HEK293T (cell line): Measurements from ENCODE around the gene SCNN1A.

Experiments
- CTCF ChIA-PET: fragments of 350-600 bp; formaldehyde crosslinking; extraction: SDS; loops from one replicate; lab custom pipeline; 2021; ENCODE audit warnings: antibody characterized with exemption, inconsistent platforms; lab: Yijun Ruan, JAX
- POLR2A ChIA-PET: fragments of 350-600 bp; formaldehyde crosslinking; extraction: SDS; loops from one replicate; lab custom pipeline; 2020; ENCODE audit warnings: antibody characterized with exemption, inconsistent platforms; lab: Yijun Ruan, JAX
- DNase-seq: peaks from one replicate; pipeline ENCODE4 v3.0.0; 2012; ENCODE audit warnings: mixed read lengths; ENCODE audit errors: extremely low spot score
- ARNT ChIP-seq: fragments of 450-650 bp; IDR thresholded peaks from 2 replicates; pipeline ENCODE4 v1.6.1; 2017; ENCODE audit warnings: mild to moderate bottlenecking
- BHLHE40 ChIP-seq: fragments of 450-650 bp; IDR thresholded peaks from 2 replicates; pipeline ENCODE4 v1.6.1; 2016; ENCODE audit warnings: mild to moderate bottlenecking, moderate library complexity, borderline replicate concordance
- CTBP1 ChIP-seq: fragments of 450-650 bp; IDR thresholded peaks from 2 replicates; pipeline ENCODE4 v1.6.1; 2016; ENCODE audit warnings: borderline replicate concordance
- ELF4 ChIP-seq: fragments of 450-650 bp; IDR thresholded peaks from 2 replicates; pipeline ENCODE4 v1.6.1; 2017; ENCODE audit warnings: antibody characterized with exemption
- FOXA1 ChIP-seq: fragments of 450-650 bp; IDR thresholded peaks from 2 replicates; pipeline ENCODE4 v1.6.1; 2016; ENCODE audit warnings: mild to moderate bottlenecking
- FOXK2 ChIP-seq: fragments of 450-650 bp; IDR thresholded peaks from 2 replicates; pipeline ENCODE4 v1.6.1; 2016; ENCODE audit warnings: mild to moderate bottlenecking
- FOXM1 ChIP-seq: fragments of 450-650 bp; IDR thresholded peaks from 2 replicates; pipeline ENCODE4 v1.6.1; 2017; ENCODE audit warnings: mild to moderate bottlenecking, borderline replicate concordance
- HDGF ChIP-seq: fragments of 450-650 bp; IDR thresholded peaks from 2 replicates; pipeline ENCODE4 v1.6.1; 2017; ENCODE audit warnings: antibody characterized with exemption, borderline replicate concordance
- L3MBTL2 ChIP-seq: fragments of 450-650 bp; conservative IDR thresholded peaks from 2 replicates; pipeline ENCODE4 v1.6.1; 2016; ENCODE audit warnings: mild to moderate bottlenecking
- LEF1 ChIP-seq: fragments of 450-650 bp; IDR thresholded peaks from 2 replicates; pipeline ENCODE4 v1.6.1; 2017; ENCODE audit warnings: mild to moderate bottlenecking, borderline replicate concordance
- NFRKB ChIP-seq: fragments of 450-650 bp; IDR thresholded peaks from 2 replicates; pipeline ENCODE4 v1.6.1; 2016; ENCODE audit warnings: mild to moderate bottlenecking, moderate library complexity
- PKNOX1 ChIP-seq: fragments of 450-650 bp; IDR thresholded peaks from 2 replicates; pipeline ENCODE4 v1.6.1; 2016
- SP1 ChIP-seq: fragments of 450-650 bp; IDR thresholded peaks from 2 replicates; pipeline ENCODE4 v1.6.1; 2017
- SUZ12 ChIP-seq: fragments of 450-650 bp; IDR thresholded peaks from 2 replicates; pipeline ENCODE4 v1.6.1; 2016; ENCODE audit warnings: mild to moderate bottlenecking
- TARDBP ChIP-seq: fragments of 450-650 bp; IDR thresholded peaks from 2 replicates; pipeline ENCODE4 v1.6.1; 2016
- ZNF384 ChIP-seq: fragments of 450-650 bp; IDR thresholded peaks from 2 replicates; pipeline ENCODE4 v1.6.1; 2016

The SCNN1A gene

DNA sequence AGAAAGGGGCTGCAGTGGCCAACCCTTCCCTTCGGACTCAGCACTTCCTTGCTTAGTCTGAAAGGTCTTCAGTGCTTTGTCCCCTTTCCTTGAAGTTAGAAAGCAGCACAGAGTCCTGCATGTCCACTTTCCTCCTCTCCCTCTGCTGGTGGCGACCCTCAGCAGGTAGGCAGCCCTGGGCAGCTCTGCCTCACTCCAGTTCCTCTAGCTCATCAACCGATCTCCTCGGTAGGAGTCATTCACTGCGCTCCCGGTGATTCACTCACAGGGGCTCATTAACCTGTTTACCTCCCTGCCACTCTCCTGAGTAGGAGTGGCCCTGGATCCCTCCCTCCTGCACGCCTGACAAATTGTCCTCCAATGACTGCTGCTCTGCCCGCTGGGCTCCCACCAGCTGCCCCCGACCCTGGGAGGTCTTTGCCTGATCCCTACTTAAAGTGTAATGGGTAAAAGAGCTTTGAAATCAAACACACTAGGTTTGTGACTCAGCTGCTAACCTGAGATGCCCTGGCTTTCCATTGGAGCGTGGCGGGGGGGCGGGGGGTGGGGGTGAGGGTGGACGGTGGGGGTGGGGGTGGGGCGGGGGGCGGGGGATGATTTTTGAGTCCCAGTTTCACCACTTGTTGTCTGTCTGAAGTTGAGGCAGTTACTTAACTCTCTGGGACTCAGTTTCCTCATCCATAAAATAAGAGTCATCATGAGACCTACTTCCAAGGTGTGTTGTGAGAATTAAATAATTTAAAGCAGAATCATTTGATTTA lies 4.2 kb downstream of the SCNN1A start:
- ChIA-PET CTCF (interaction anchor here (0.6 to 2.0 kb wide), 5 partner anchors 17 to 454 kb away, joined by 3 to 5 read pairs (median 3); partner anchors contain the start of gene TNFRSF1A), POLR2A (interaction anchor here (0.7 to 3.1 kb wide), 10 partner anchors 10 to 163 kb away, joined by 3 to 17 read pairs (median 5); partner anchors contain the start of genes GAPDH, MRPL51, TNFRSF1A and VAMP1)
- DNase-seq = peak; percentile 48
- TF ChIP-seq PKNOX1 (peak; percentile 89), NFRKB (no peak), FOXA1 (no peak)

- ChIA-PET POLR2A (interaction anchor here (0.7 to 3.1 kb wide), 9 partner anchors 11 to 164 kb away, joined by 3 to 17 read pairs (median 5); partner anchors contain the start of genes GAPDH, TNFRSF1A and VAMP1), CTCF (interaction anchor here (0.6 to 2.0 kb wide), 4 partner anchors 18 to 455 kb away, joined by 3 to 5 read pairs (median 3); no protein-coding TSS in a partner anchor)
- TF ChIP-seq TARDBP = no peak
- no peak for TF ChIP-seq ARNT
- TF ChIP-seq PKNOX1 = no peak
- TF ChIP-seq ZNF384 = no peak
- TF ChIP-seq SUZ12 = no peak
- TF ChIP-seq HDGF = no peak
- TF ChIP-seq L3MBTL2 = no peak
- no peak for TF ChIP-seq FOXM1
- no peak for TF ChIP-seq BHLHE40
- TF ChIP-seq ELF4 = no peak
- TF ChIP-seq LEF1 = no peak
- no peak for TF ChIP-seq FOXK2
- no peak for DNase-seq
Measured at GRCh38 chr12:6370576-6370935, 4.8 kb downstream of the SCNN1A start.

DNA sequence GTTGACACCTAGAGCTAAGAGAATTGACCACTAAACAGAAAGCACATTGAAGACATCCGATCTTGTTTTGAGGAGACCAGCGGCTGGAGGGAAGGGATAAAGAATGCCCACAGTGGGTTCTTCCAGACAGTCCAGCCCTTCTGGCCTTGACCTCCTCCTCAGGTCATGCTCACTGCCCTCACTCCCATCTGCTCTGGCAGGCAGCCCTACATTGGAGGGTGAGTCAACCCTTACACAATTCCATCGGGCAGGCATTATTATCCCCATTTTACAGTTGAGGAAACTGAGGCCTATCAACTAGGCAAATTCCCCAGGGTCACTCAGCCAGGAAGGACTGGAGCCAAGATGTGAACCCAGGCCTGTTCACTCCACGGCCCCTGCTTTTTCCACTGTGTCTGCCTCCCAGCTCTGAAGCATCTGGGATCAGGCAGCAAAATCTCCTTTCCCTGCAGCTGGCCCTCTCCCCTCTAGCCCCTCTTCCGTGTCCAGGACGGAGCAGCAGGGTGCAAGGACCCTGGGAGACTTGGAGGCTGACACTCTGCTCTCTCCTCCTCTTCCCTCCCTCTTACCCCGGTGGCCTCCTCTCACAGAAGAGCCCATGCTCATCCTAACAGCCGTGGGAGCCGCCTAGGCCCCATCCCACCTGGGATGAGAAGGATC lies 5.3 kb downstream of the SCNN1A start:
- ChIA-PET POLR2A (interaction anchor here (0.6 to 3.1 kb wide), 5 partner anchors 11 to 93 kb away, joined by 3 to 17 read pairs (median 5); partner anchors contain the start of gene TNFRSF1A), CTCF (interaction anchor here (1.2 to 2.0 kb wide), 2 partner anchors 25 to 44 kb away, joined by 3 to 5 read pairs; no protein-coding TSS in a partner anchor)
- TF ChIP-seq SP1 (no peak), LEF1 (no peak), ARNT (no peak), L3MBTL2 (no peak), PKNOX1 (no peak), HDGF (no peak), ZNF384 (no peak), FOXK2 (no peak), NFRKB (no peak), CTBP1 (no peak)
- DNase-seq = no peak

- ChIA-PET CTCF (no interaction called here), POLR2A (interaction anchor here (0.6 to 2.1 kb wide), 3 partner anchors 33 to 199 kb away, joined by 3 to 15 read pairs (median 3); partner anchors contain the start of gene NOP2)
- TF ChIP-seq L3MBTL2 = no peak
- TF ChIP-seq ARNT = no peak
- no peak for TF ChIP-seq TARDBP
- no peak for TF ChIP-seq ZNF384
- no peak for TF ChIP-seq FOXK2
- TF ChIP-seq SP1 = no peak
- no peak for TF ChIP-seq FOXM1
- TF ChIP-seq HDGF = no peak
- TF ChIP-seq BHLHE40 = no peak
- no peak for TF ChIP-seq NFRKB
- no peak for TF ChIP-seq FOXA1
- TF ChIP-seq PKNOX1 = no peak
- TF ChIP-seq CTBP1 = no peak
- no peak for TF ChIP-seq SUZ12
- TF ChIP-seq ELF4 = no peak
- DNase-seq = no peak
Measured at GRCh38 chr12:6368906-6369525, 6.3 kb downstream of the SCNN1A start.
